Activated T-helper 1 cell treated with anti-CD3 and anti-CD28 coated beads, Interleukin-12 subunit alpha, Interleukin-12 subunit beta, Interleukin-2, Interleukin-4 antibody, amounts not matched to agents 30 ng/mL and 10 ng/mL and 1 ng/mL, durations not matched to agents 14 hours and 24 hours and 36 hours (primary cell): ENCODE measurements around the gene PSMC6. TPM values are rescaled to one million over a fixed set of nuclear protein-coding genes. Genes with fewer than 3 reads are reported as not detected.
A peak's percentile ranks its signal among the peaks of the same experiment; 100 is the strongest.
"Not testable (repeated sequence)": the region's sequence is repeated elsewhere in the genome, so short reads cannot be mapped to it uniquely, and the experiment has no call there.

Experiments used
- DNase-seq: peaks from one replicate; pipeline ENCODE4 v3.0.0; 2021; ENCODE audit warnings: low spot score
- H3K27ac Mint-ChIP-seq: one replicate; pipeline ENCODE4 v1.8.0; 2021; ENCODE audit warnings: mild to moderate bottlenecking, mixed read lengths
- H3K27me3 Mint-ChIP-seq: one replicate; pipeline ENCODE4 v1.8.0; 2022; ENCODE audit warnings: mild to moderate bottlenecking, moderate library complexity, mixed read lengths; ENCODE audit not compliant: insufficient read depth
- H3K36me3 Mint-ChIP-seq: one replicate; pipeline ENCODE4 v1.8.0; 2021; ENCODE audit warnings: low read depth, mixed read lengths
- H3K4me1 Mint-ChIP-seq: one replicate; pipeline ENCODE4 v1.8.0; 2021; ENCODE audit warnings: low read depth, mixed read lengths
- H3K4me3 Mint-ChIP-seq: one replicate; pipeline ENCODE4 v1.8.0; 2021; ENCODE audit warnings: mild to moderate bottlenecking, moderate library complexity, mixed read lengths
- H3K9me3 Mint-ChIP-seq: one replicate; pipeline ENCODE4 v1.8.0; 2021; ENCODE audit warnings: mixed read lengths
- intact Hi-C: fragments of 100-400 bp; cut with micrococcal nuclease; formaldehyde crosslinking; loops from one replicate; pipeline ENCODE4 v1.15.1; 2024
- total RNA-seq: library from RNA; stranded (reverse); gene quantifications from 2 replicates; pipeline ENCODE4 v1.2.3, GENCODE V29; 2022

The PSMC6 gene
- total RNA-seq, 1 donor from 2014 or later = 130 TPM

GRCh38 chr14:52694761-52695480, 12.1 kb upstream of the PSMC6 start:
- peaks cover 1% of the 10 kb centered on the region for H3K27me3 Mint-ChIP-seq
- intact Hi-C loops = loop anchor here (1.0 to 10.0 kb wide), 4 partner anchors 14 to 380 kb away; partner anchors contain the start of genes GPR137C, PTGER2, STYX and TXNDC16
- peaks cover 46% of the 10 kb centered on the region for H3K4me1 Mint-ChIP-seq
- no peaks in the 10 kb centered on the region for H3K9me3 Mint-ChIP-seq
- peak; percentile 67 for DNase-seq
- peaks cover 17% of the 10 kb centered on the region for H3K36me3 Mint-ChIP-seq
- peak overlapping the region; percentile 99 for H3K27ac Mint-ChIP-seq
- H3K4me3 Mint-ChIP-seq = peak overlapping the region; percentile 100

GRCh38 chr14:52695481-52696091, 11.4 kb upstream of the PSMC6 start, which contains the start of gene ERO1A:
Gene ERO1A (minus strand): TSS chr14:52695558. CDS start chr14:52695481, 77 bp downstream.
- Mint-ChIP-seq H3K36me3 (peaks cover 13% of the 10 kb centered on the region), H3K4me1 (peaks cover 42% of the 10 kb centered on the region), H3K9me3 (no peaks in the 10 kb centered on the region), H3K27me3 (peaks cover 1% of the 10 kb centered on the region), H3K4me3 (peak within 1 kb of the TSS; percentile 100), H3K27ac (peak within 1 kb of the TSS; percentile 99)
- intact Hi-C loops = loop anchor here (1.0 to 10.0 kb wide), 4 partner anchors 12 to 381 kb away; partner anchors contain the start of genes GPR137C, PSMC6, PTGER2 and TXNDC16
- peak; percentile 67 for DNase-seq

GRCh38 chr14:52700701-52701172, 6.3 kb upstream of the PSMC6 start:
- intact Hi-C loops = no loop called here
- Mint-ChIP-seq H3K27ac (no peak overlapping the region), H3K27me3 (peaks cover 3% of the 10 kb centered on the region), H3K36me3 (no peaks in the 10 kb centered on the region), H3K9me3 (no peaks in the 10 kb centered on the region), H3K4me1 (peaks cover 9% of the 10 kb centered on the region), H3K4me3 (no peak overlapping the region)
- no peak for DNase-seq

- H3K36me3 Mint-ChIP-seq = no peaks in the 10 kb centered on the region
- no peak for DNase-seq
- no peak overlapping the region for H3K4me3 Mint-ChIP-seq
- intact Hi-C loops = no loop called here
- no peak overlapping the region for H3K27ac Mint-ChIP-seq
- H3K9me3 Mint-ChIP-seq = no peaks in the 10 kb centered on the region
- H3K27me3 Mint-ChIP-seq = peaks cover 3% of the 10 kb centered on the region
- H3K4me1 Mint-ChIP-seq = peaks cover 13% of the 10 kb centered on the region
Observed at GRCh38 chr14:52701223-52701622, 5.8 kb upstream of the PSMC6 start.

- H3K36me3 Mint-ChIP-seq = peaks cover 9% of the 10 kb centered on the region
- intact Hi-C loops = no loop called here
Observed at GRCh38 chr14:52703225-52703624, 3.8 kb upstream of the PSMC6 start.

GRCh38 chr14:52703664-52704063, 3.3 kb upstream of the PSMC6 start:
- H3K4me3 Mint-ChIP-seq = no peak overlapping the region
- H3K9me3 Mint-ChIP-seq = no peaks in the 10 kb centered on the region
- no peak overlapping the region for H3K27ac Mint-ChIP-seq
- H3K36me3 Mint-ChIP-seq = peaks cover 13% of the 10 kb centered on the region
- intact Hi-C loops = no loop called here
- peaks cover 3% of the 10 kb centered on the region for H3K27me3 Mint-ChIP-seq
- no peak for DNase-seq
- H3K4me1 Mint-ChIP-seq = peaks cover 31% of the 10 kb centered on the region

More at GRCh38 chr14:52703225-52703624, 3.8 kb upstream of the PSMC6 start:
- no peak for DNase-seq
- Mint-ChIP-seq H3K9me3 (no peaks in the 10 kb centered on the region), H3K27ac (no peak overlapping the region), H3K4me1 (peaks cover 27% of the 10 kb centered on the region), H3K4me3 (no peak overlapping the region), H3K27me3 (peaks cover 3% of the 10 kb centered on the region)

GRCh38 chr14:52706286-52706685, 714 bp upstream of the PSMC6 start:
- H3K27ac Mint-ChIP-seq = peak overlapping the region; percentile 97
- peaks cover 34% of the 10 kb centered on the region for H3K36me3 Mint-ChIP-seq
- H3K9me3 Mint-ChIP-seq = no peaks in the 10 kb centered on the region
- peaks cover 41% of the 10 kb centered on the region for H3K4me1 Mint-ChIP-seq
- DNase-seq = peak; percentile 21
- H3K27me3 Mint-ChIP-seq = peaks cover 3% of the 10 kb centered on the region
- intact Hi-C loops = loop anchor here (2.0 to 5.0 kb wide), 3 partner anchors 13 to 714 kb away; no protein-coding TSS in a partner anchor
- H3K4me3 Mint-ChIP-seq = peak overlapping the region; percentile 100

GRCh38 chr14:52711666-52712065, 4.7 kb downstream of the PSMC6 start:
- H3K27me3 Mint-ChIP-seq = no peaks in the 10 kb centered on the region
- no peaks in the 10 kb centered on the region for H3K9me3 Mint-ChIP-seq
- H3K4me1 Mint-ChIP-seq = peaks cover 35% of the 10 kb centered on the region
- DNase-seq = no peak
- peaks cover 58% of the 10 kb centered on the region for H3K36me3 Mint-ChIP-seq
- intact Hi-C loops = no loop called here
- no peak overlapping the region for H3K27ac Mint-ChIP-seq
- no peak overlapping the region for H3K4me3 Mint-ChIP-seq

GRCh38 chr14:52716155-52716554, 9.2 kb downstream of the PSMC6 start:
- H3K27me3 Mint-ChIP-seq = no peaks in the 10 kb centered on the region
- intact Hi-C loops = no loop called here
- H3K9me3 Mint-ChIP-seq = no peaks in the 10 kb centered on the region
- H3K4me3 Mint-ChIP-seq = no peak overlapping the region
- H3K4me1 Mint-ChIP-seq = peaks cover 8% of the 10 kb centered on the region
- no peak for DNase-seq
- H3K36me3 Mint-ChIP-seq = peaks cover 40% of the 10 kb centered on the region
- H3K27ac Mint-ChIP-seq = no peak overlapping the region

GRCh38 chr14:52723514-52724359, 16.7 kb downstream of the PSMC6 start:
- intact Hi-C loops = no loop called here
- no peak for DNase-seq
- Mint-ChIP-seq H3K27me3 (no peaks in the 10 kb centered on the region), H3K27ac (no peak overlapping the region), H3K36me3 (peaks cover 45% of the 10 kb centered on the region), H3K4me3 (no peak overlapping the region), H3K4me1 (peaks cover 27% of the 10 kb centered on the region), H3K9me3 (no peaks in the 10 kb centered on the region)

- no peak for DNase-seq
- Mint-ChIP-seq H3K27ac (no peak overlapping the region), H3K4me3 (no peak overlapping the region), H3K9me3 (no peaks in the 10 kb centered on the region), H3K36me3 (peaks cover 42% of the 10 kb centered on the region), H3K27me3 (no peaks in the 10 kb centered on the region), H3K4me1 (peaks cover 28% of the 10 kb centered on the region)
- intact Hi-C loops = no loop called here
Observed at GRCh38 chr14:52724360-52724644, 17.3 kb downstream of the PSMC6 start.

- H3K4me1 Mint-ChIP-seq = peaks cover 37% of the 10 kb centered on the region
- intact Hi-C loops = loop anchor here (5.0 kb wide), 1 partner anchor 1710 kb away; no protein-coding TSS in a partner anchor
- H3K27ac Mint-ChIP-seq, H3K4me3 Mint-ChIP-seq, DNase-seq, H3K27me3 Mint-ChIP-seq, H3K9me3 Mint-ChIP-seq: not testable (repeated sequence)
- H3K36me3 Mint-ChIP-seq = peaks cover 31% of the 10 kb centered on the region
Observed at GRCh38 chr14:52727509-52727908, 20.5 kb downstream of the PSMC6 start.
